K562 (cell line): ENCODE measurements around the gene PCBD1.

Experiments
- POLR2AphosphoS5 ChIP-seq: IDR thresholded peaks from 2 replicates; pipeline ENCODE4 v1.6.1; 2011; ENCODE audit warnings: mild to moderate bottlenecking, low read depth, low read length, moderate library complexity; ENCODE audit not compliant: control insufficient read depth, insufficient read depth
- ZZZ3 ChIP-seq: fragments of 450-650 bp; IDR thresholded peaks from 2 replicates; pipeline ENCODE4 v1.6.1; 2016; ENCODE audit warnings: antibody characterized with exemption, mild to moderate bottlenecking, moderate library complexity
- TF ChIP-seq, protein P1 (sequence below), 3 experiments: IDR thresholded peaks in 2 of 3; conservative IDR thresholded peaks in 1 of 3; 2 replicates each; pipeline ENCODE4 v1.5.1; 2011 to 2012; ENCODE audit warnings: low read length in 3 of 3, mild to moderate bottlenecking in 3 of 3, control low read depth in 2 of 3, improper control_type of control experiment in 1 of 3, inconsistent platforms in 1 of 3, low read depth in 1 of 3, mixed read lengths in 1 of 3, moderate library complexity in 1 of 3; ENCODE audit not compliant: insufficient read depth in 2 of 3

- TF ChIP-seq ZZZ3 (no peak), POLR2AphosphoS5 (no peak)
- TF ChIP-seq, protein P1, sequence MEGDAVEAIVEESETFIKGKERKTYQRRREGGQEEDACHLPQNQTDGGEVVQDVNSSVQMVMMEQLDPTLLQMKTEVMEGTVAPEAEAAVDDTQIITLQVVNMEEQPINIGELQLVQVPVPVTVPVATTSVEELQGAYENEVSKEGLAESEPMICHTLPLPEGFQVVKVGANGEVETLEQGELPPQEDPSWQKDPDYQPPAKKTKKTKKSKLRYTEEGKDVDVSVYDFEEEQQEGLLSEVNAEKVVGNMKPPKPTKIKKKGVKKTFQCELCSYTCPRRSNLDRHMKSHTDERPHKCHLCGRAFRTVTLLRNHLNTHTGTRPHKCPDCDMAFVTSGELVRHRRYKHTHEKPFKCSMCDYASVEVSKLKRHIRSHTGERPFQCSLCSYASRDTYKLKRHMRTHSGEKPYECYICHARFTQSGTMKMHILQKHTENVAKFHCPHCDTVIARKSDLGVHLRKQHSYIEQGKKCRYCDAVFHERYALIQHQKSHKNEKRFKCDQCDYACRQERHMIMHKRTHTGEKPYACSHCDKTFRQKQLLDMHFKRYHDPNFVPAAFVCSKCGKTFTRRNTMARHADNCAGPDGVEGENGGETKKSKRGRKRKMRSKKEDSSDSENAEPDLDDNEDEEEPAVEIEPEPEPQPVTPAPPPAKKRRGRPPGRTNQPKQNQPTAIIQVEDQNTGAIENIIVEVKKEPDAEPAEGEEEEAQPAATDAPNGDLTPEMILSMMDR (IDR thresholded peaks at IDR 0.05 in 2 of 3, conservative IDR thresholded peaks at IDR 0.05 in 1 of 3; ENCODE audit: insufficient read depth in 2 of 3, low read depth in 1 of 3, low read length in 3 of 3): no peak
Measured at GRCh38 chr10:70891627-70892026, 3.3 kb upstream of the PCBD1 start.
